SK-N-MC (cell line): ENCODE measurements around the gene ADAP1.

Experiments used
- EZH2 ChIP-seq: fragments of 200-600 bp; sonication (generic); IDR thresholded peaks from one replicate; pipeline ENCODE4 v1.6.1; 2017; ENCODE audit warnings: antibody characterized with exemption
- POLR2AphosphoS5 ChIP-seq: IDR thresholded peaks from 2 replicates; pipeline ENCODE4 v1.6.1; 2012; ENCODE audit warnings: mild to moderate bottlenecking, low read depth, low read length, borderline replicate concordance

DNA sequence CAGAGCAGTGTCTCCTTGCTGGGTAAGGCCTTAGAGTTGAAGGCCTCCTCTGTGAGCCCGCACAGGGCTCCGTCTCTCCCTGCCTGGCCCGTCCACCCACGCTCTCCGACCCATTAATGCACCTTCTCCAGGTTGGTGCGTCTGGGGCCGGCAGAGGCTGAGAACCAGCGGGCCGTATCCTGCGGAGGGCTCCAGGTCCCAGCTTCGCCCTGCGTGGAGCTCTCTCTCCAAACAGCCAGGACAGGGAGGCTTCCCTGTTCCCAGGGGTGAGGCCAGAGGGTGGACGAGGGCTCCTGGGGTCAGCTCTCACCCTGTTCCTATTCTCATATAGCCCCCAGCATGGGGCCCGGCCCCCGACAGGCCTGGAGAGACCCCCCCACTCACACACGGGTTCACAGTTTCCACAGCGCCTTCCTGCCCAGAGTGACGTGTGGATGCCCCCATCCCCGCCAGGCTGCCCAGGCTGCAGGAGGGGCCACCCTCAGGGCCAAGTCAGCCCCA is 43.5 kb downstream of the ADAP1 start:
- TF ChIP-seq POLR2AphosphoS5 (no peak), EZH2 (no peak)
